Bronchial epithelial cell (primary cell): Measurements from ENCODE around the gene BLTP2. TPM values are rescaled to one million over a fixed set of nuclear protein-coding genes. Genes with fewer than 3 reads are reported as not detected.

ENCODE experiments used
- DNase-seq: peaks from one replicate; pipeline ENCODE4 v3.0.0-alpha.2; 2010; ENCODE audit warnings: low read depth
- FAIRE-seq: peaks from 2 replicates; lab custom pipeline; 2011; peaks lifted over from hg19 to GRCh38; lab: Jason Lieb, UNC
- H3K27me3 ChIP-seq: 2 replicates; pipeline ENCODE4 v1.5.1; 2011; ENCODE audit warnings: low read length; ENCODE audit not compliant: control insufficient read depth, insufficient read depth
- H3K36me3 ChIP-seq: 2 replicates; pipeline ENCODE4 v1.5.1; 2011; ENCODE audit warnings: low read length; ENCODE audit not compliant: control insufficient read depth, insufficient read depth
- H3K4me3 ChIP-seq: 2 replicates; pipeline ENCODE4 v1.5.1; 2011; ENCODE audit warnings: mild to moderate bottlenecking, low read depth, low read length, control low read depth
- total RNA-seq: library from RNA; depleted of rRNA; stranded (reverse); fragments of >200 nt; gene quantifications from 2 replicates; pipeline ENCODE4 v1.2.1, GENCODE V29; 2014
- TF ChIP-seq, protein P1 (sequence below): IDR thresholded peaks from 2 replicates; pipeline ENCODE4 v1.5.1; 2011; ENCODE audit warnings: mild to moderate bottlenecking, moderate library complexity, low read length, control low read depth, inconsistent platforms; ENCODE audit not compliant: insufficient read depth, severe bottlenecking

Gene BLTP2
- total RNA-seq, 1 donor from 2014 or later, result 168 TPM

GRCh38 chr17:28657756-28658155 is 12.8 kb upstream of the BLTP2 start:
- FAIRE-seq (no peak), DNase-seq (peak; percentile 56)
- TF ChIP-seq, protein P1, sequence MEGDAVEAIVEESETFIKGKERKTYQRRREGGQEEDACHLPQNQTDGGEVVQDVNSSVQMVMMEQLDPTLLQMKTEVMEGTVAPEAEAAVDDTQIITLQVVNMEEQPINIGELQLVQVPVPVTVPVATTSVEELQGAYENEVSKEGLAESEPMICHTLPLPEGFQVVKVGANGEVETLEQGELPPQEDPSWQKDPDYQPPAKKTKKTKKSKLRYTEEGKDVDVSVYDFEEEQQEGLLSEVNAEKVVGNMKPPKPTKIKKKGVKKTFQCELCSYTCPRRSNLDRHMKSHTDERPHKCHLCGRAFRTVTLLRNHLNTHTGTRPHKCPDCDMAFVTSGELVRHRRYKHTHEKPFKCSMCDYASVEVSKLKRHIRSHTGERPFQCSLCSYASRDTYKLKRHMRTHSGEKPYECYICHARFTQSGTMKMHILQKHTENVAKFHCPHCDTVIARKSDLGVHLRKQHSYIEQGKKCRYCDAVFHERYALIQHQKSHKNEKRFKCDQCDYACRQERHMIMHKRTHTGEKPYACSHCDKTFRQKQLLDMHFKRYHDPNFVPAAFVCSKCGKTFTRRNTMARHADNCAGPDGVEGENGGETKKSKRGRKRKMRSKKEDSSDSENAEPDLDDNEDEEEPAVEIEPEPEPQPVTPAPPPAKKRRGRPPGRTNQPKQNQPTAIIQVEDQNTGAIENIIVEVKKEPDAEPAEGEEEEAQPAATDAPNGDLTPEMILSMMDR, result no peak

GRCh38 chr17:28655160-28655559 is 10.2 kb upstream of the BLTP2 start:
- H3K36me3 ChIP-seq, result peaks cover 9% of the 10 kb centered on the region

More at GRCh38 chr17:28657756-28658155, 12.8 kb upstream of the BLTP2 start:
- Histone ChIP-seq H3K4me3 (no peak overlapping the region), H3K27me3 (no peaks in the 10 kb centered on the region), H3K36me3 (peaks cover 5% of the 10 kb centered on the region)

DNA sequence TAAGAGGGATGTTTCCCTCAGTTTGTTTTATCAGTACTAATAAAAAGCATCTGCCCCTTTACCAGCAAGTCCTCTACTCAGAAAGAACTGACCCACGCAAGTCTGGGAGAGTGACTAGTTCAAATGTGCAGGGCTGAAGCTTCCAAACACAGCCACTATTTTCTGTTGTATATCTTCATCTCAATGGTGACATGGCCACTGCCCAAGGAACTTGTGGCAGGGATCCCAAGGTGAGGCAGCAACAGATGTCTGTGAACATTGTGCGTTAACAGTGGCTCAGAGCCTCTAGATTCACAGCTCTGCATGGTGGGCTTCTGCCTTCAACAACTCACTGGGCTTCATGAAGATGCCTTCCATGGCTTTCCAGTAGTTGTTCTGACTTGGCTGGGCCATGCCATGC is 3.7 kb upstream of the BLTP2 start:
- FAIRE-seq, result no peak
- no peak for DNase-seq
- TF ChIP-seq, protein P1, result no peak

More at GRCh38 chr17:28655160-28655559, 10.2 kb upstream of the BLTP2 start:
- no peak overlapping the region for H3K4me3 ChIP-seq
- DNase-seq, result no peak
- FAIRE-seq, result no peak
- no peaks in the 10 kb centered on the region for H3K27me3 ChIP-seq
- TF ChIP-seq, protein P1, result no peak

GRCh38 chr17:28646039-28646754 is 1.2 kb upstream of the BLTP2 start:
- no peak for FAIRE-seq
- Histone ChIP-seq H3K36me3 (peaks cover 20% of the 10 kb centered on the region), H3K4me3 (no peak overlapping the region), H3K27me3 (no peaks in the 10 kb centered on the region)
- TF ChIP-seq, protein P1, result no peak
- DNase-seq, result no peak

More for the DNA sequence above, 3.7 kb upstream of the BLTP2 start:
- H3K4me3 ChIP-seq, result no peak overlapping the region
- no peaks in the 10 kb centered on the region for H3K27me3 ChIP-seq
- peaks cover 10% of the 10 kb centered on the region for H3K36me3 ChIP-seq

DNA sequence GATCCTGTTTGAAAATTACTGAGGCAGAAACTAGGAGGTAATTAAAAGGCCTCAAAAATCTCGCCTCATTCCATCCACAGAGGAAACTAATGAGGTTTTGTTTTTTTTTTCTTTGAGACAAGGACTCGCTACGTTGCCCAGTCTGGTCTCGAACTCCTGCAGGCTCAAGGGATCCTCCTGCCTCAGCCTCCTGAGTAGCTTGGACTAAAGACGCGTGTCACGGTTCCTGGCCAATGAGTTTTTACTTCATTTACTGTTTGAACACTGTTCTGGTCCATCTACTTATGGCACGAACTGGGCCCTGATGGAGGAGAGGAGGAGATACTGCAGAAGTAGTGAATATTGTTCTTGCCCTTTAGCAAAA is 600 bp upstream of the BLTP2 start:
- TF ChIP-seq, protein P1, result no peak
- no peak for FAIRE-seq
- Histone ChIP-seq H3K27me3 (no peaks in the 10 kb centered on the region), H3K4me3 (peak overlapping the region; percentile 64), H3K36me3 (peaks cover 20% of the 10 kb centered on the region)
- no peak for DNase-seq
